RKO (cell line): ENCODE measurements around the gene PLXDC1.

Experiments
- DNase-seq: peaks from one replicate; pipeline ENCODE4 v3.0.0-alpha.2; 2016; ENCODE audit warnings: low spot score

The PLXDC1 gene

DNA sequence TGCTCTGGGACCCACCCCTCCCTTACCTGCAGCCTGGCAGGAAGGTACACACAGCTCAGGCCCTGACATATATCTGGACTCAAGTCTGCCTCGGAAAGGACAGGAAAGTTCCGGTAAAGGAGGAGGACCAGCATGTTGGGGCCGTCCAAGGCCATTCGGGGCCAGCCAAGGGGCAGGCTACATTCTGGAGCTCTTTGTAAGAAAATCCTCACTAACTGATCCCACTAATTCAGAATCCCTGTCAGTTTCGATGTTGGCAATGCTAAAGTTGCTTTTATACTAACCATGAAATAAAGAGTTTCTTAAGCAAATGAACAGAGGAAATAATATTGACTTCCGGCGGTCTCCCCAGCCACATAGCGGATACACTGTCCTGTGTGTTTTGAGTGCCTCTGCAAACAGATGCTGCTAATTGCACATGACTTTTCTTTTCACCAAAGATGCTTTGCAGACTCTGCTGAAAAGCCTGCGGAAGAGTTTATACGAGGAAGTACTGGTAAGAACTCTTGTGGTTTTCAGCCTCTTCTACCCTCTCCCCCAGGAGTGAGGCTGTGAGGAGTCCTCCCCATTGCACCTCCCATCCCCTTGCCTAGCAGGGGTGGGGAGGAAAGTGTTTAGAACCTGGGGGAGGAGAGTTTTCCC is 54.8 kb downstream of the PLXDC1 start:
- no peak for DNase-seq

DNA sequence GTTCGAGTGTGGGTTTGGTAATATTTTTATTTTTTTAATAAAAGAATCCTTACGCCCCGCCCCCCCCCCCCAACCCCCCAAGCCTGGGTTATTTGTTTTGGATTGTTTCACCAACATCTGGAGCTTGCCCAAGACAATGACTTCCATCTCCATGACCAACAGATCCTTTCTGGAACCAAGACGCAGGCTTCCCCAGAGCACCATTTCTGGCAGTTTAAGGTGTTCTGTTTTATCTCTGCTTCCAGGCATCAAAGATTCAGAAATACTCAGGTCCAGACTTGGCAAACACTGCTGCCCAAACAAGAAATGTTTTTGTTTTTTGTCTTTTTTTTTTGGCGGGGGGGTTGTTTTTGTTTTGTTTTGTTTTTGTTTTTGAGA is 56.1 kb downstream of the PLXDC1 start:
- no peak for DNase-seq

DNA sequence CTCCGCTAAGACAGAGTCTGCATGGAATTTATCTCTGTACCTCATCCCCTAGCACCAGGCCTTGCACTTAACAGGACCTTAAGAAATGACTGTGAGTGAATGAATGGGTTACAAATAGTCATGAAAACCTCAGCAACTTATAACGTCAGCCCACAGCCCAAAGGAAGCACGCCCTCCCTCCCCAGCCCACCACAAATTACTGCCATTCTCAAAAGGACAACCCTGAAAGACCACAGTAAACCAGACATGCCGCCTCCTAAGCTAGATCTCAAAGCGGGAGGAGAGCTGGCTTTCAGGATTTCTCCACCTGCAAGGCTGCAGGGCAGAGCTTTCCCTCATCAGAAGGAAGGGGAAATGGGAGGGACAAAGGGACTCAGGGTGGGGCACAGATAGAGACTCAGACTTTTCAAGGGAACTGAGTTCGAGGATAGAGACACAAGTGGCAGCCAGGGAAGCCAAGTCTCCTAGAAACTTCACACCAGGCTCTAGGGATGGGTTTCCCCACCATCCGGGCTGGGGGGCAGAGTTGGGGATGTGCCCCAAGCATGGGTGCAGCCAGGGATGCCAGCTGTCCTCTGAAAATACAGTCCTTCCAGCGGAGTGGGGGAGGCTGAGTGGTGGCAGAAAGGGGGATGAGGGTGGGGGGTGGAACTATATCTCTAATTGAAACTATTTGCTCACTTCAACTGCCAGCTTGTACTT is 56.7 kb downstream of the PLXDC1 start:
- DNase-seq, result no peak

DNA sequence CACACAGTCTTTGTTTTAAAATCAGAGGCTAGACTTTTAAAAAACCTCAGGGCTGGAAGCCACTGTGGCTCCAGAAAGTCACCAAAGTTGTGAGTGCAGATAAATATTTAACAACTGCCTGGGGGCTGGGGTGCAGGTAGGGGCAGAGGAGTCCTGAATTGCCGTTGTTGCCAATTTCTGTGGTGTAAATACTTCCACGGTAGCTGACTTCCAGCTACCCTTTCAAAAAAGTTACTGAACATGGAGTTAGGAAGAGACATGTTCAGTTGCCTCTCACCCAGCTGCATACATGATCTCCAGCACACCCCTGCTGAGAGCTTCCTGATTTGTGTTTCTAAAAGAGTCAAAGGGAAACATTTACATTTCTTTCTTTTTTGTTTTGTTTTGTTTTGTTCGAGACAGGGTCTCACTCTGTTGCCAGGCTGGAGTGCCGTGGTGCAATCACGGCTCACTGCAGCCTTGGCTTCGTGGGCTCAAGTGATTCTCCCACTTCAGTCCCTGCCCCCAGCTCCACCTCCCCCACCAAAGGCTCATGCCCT is 58.7 kb downstream of the PLXDC1 start:
- DNase-seq, result no peak

DNA sequence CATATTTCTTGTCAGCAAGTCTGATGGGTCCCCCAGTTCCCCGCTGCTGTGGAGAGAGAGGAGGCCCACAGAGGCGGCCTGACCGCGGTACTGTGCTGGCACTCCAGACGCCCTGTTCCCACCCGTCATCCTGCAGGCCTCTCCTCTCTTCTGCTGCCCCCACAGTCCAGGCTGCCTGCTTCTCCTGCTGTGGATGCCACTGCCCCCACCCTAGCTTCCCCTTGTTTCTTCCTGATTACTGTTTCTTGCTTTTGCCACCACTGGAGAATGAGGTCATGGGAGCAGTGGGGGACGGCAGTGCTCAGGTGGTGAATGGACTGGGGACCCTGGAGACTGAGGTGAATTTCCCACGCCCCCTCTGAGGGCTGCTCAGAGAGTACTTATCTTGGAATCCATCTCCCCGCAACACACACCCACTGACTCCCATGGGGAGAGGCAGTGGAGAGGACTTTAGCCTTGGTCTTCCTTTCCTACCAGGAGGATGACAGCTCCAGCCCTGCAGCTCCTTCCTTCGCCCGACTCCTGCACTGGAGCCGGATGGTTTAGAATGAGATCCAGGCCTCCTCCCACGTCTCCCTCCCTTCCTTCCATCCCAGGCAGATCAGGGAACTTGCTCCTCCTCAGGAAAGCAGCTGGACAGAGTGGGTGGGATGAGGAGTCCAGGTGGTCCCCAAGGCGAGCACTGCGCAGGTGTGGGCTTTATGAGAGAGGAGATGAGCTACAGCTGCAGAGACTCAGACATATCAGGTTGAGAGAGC is 60.4 kb downstream of the PLXDC1 start:
- DNase-seq, result no peak

DNA sequence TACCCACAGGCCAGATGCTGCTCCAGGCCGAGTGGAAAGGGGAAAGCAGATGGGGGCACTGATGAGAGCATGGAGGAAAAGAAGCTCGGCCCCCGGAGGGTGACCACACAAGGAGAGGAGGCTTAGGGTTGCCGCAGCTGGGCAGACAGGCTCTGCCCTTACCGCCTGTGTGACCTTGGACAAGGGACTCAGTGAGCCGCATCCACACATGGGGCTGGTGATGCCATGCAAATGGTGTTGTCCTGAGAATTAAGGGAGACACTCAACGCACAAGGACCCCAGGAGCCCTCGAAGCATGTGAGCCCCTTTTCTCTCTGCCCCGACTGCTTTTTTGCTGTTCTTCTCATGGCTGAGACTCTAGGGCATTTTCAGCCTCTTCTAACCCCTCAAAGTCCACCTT is 61.0 kb downstream of the PLXDC1 start:
- DNase-seq, result no peak

DNA sequence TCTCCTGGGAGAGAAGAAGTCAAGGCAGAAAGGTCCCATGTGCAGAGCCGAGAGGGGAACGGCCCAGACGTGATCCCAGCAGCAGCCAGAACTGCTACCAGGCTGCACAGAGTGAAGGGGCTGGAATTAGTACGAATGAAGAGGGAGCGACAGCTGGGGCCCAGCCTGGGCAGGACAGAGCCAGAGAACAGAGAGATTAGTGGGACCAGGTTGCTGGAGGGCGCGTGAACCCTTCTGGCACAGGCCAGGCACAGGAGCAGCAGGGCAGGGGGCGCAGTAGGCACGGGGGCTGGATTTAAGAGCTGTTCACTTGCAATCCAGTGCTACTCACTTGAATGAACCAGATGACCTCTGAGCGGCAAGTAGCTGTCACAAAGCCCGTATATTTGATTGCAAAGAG is 66.9 kb downstream of the PLXDC1 start:
- no peak for DNase-seq

DNA sequence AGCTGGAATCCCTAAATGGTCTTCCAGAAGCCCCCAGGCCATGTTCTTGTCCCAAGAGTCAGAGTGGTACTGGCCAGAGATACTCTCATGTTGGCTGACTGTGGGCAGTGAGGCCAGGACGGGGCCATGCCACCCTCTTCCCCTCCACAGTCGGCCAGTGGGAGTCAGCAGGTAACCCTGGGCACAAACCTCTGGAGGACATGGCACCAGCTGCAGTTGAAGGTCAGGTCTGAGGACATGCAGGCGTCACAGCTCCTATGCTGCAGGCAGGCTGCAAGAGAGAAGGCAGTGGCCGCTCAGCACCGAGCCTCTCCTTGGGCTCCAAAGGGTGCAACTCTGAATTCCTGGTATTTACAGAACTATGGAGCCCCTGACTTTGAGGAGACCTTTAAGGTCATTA is 68.2 kb downstream of the PLXDC1 start:
- no peak for DNase-seq

DNA sequence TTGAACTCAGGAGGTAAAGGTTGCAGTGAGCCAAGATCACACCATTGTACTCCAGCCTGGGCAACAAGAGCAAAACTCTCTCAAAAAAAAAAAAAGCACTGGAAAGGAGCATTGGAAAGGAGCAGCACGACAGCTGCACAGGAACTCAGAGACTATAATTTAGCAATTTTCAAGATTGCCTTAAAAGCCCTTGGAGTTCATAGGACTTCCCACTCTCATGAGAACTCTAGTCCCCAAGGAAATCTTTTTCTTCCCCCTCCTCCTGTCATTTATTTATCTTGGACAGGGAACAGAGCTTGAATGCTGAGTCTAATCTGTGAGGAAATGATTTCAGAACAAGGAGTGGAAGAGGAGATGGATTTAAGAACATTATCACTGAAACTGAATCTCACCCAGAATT is 69.0 kb downstream of the PLXDC1 start:
- DNase-seq, result no peak

DNA sequence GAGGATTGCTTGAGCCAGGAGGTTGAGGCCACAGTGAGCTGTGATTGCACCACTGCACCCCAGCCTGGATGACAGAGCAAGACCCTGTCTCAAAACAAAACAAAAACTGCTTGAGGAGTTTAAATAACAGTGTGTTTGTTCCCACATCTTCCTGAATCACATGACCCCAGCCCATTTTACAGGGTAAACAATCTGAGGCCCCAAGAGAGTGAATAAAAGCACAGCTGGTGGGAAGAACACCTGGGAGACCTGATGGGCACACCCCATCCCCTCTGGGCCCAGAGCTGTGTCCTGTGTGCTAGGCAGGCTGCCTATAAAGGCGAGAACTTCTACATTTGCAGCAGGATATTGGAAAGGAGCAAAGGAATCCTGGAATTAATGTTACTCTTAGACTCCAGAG is 69.6 kb downstream of the PLXDC1 start:
- no peak for DNase-seq

DNA sequence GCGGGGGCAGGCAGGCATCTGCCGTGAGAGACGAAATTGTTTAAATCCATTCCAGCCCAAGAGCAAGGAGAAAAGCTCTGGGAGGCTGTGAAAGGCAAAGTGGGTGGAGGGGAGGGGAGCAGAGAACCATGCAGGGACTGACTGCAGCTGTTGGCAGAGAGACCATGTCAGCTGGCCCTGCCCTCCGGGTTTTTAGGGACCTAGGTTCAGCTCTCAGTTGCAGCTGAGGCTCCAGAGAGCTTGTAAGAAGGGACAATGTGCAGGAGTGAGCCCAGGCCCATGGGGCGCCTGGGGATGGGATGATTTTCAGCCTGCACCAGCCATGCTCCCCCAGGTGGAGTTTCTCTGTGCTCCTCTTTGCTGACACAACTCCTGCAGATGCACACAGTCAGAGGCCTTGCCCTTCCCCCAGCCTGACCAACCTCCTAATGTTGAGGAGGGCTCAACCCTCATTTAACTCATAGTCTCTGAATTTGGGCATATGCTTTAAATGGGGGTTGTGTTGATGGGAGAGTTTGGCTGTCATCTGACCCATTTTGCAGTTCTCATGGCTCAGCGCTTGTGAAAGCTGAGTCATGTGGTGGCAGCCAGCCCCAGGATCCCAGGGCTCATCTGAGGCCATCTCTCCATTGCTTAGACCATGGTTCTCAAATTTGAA is 70.9 kb downstream of the PLXDC1 start:
- no peak for DNase-seq

DNA sequence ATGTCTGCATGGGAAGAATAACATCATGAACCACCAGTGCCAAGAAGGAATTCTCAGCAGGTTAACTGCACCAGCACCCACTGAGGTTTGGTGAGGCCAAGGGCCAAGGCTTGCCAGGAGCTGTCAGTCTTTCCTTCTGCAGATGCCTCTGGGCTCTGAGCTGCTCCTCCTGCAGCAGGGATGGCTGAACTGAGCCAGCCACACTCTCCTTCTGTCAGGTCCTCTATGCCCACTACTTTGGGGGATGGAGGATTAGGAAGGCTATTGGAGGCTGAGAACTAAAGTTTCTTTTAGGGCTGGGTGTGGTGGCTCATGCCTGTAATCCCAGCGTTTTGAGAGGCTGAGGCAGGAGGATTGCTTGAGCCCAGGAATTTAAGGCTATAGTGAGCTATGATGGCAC is 71.6 kb downstream of the PLXDC1 start:
- DNase-seq, result no peak

DNA sequence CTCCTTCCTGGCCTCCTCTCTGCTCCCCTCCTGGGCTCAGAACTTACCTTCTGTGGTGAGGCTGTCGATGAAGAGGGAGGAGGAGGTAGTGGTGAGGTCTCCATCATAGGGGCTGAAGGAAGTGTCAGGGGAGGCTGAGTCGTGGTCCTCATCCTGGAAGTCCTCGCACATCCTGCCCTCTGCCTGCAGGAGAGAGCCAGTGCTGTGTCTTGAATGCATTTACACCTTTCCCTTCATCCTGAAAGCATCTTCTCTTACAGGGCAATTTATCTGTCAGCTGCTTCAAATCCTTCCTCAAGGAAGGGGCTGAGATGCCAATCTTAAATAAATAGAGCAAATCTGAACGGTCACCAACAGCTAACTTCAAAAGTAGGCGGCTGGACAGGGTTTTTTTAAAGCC is 73.6 kb downstream of the PLXDC1 start:
- no peak for DNase-seq

DNA sequence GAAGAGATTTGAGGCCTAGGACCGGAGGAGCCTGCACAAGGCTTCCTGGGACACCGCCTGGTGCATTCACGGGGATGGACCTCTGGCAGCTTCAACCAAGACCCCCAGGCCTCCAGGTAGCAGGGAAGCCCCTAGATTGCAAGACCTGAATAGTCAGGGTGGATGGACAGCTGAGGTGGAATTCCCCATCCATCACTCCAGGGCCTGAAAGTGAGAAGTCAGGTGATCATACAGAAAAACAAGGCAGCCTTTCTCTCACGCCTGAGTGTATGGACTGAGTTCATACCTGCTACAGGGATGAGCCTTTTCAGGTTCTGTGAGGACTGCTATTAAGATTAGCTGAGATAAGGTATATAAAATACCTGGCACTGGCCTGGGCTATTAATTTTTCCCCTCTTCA is 74.2 kb downstream of the PLXDC1 start:
- no peak for DNase-seq

DNA sequence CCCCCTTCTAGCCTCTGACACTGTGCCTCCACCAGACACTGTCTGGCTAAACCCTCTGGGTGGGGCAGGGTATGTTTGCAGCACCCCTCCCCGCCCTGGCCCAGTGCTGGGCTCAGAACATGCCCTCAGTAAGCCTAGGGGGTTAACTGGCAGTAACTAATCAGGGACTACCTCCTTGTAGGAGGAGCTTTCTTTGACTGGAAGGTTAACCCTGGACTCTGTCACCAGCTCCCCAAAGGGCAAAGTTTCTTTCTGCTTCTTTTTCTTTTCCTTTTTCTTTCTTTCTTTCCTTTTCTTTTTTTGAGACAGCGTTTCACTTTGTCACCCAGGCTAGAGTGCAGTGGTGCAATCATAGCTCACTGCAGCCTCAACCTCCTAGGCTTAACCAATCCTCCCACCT is 76.8 kb downstream of the PLXDC1 start:
- DNase-seq, result no peak

DNA sequence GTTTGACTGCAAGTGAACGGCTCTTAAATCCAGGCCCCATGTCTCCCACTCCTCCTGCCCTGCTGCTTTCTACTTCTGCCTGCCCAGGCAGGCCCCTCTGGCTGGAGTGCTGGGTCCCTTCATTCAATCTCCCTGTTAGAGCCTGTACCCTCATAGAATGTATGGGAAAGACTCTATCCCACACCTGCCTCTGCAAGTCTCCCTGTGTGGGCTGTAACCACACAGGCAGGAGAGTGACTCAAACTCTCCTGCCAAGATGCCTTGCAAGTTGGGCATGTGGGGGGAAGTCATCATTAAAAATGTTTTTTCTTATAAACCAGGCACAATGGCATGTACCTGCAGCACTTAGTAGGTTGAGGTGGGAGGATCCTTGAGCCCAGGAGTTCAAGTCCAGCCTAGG is 77.5 kb downstream of the PLXDC1 start:
- DNase-seq, result no peak

DNA sequence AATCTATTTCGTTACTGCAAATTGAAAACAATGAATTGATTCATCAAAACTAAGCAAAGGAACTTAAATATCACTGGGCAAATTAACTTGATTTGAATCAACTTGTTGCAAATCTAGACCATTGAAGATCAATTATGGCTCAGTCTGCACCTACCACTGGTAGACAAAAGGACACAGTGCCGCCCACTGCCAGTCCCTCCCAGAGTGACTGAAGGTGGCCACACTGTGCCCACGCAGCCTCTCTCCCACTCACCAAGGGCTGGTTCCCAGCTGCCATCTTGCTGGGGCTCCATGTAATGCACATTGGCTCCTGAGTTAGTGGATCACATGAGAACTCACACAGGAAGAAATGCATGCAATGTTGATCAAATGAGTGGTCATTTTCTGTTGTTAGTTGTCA is 78.1 kb downstream of the PLXDC1 start:
- DNase-seq, result no peak

DNA sequence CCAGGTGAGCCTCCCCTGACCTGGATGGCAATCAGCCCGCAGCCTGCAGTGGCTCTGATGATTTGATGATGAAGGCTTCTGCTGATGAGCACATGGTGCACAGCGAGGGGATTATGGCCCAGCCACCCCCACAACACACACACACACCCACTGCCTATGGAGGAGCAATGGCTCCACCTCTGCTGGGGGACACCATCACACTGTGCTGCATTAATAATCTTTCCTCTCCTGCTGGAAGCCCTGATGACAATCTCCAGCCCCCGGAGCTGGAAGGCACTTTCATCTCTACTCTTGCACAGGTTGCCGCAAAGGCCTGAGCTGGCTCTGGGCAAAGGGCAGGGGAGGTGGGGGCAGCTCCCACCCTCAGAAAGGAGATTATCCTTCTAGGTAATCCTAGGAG is 79.9 kb downstream of the PLXDC1 start:
- no peak for DNase-seq

DNA sequence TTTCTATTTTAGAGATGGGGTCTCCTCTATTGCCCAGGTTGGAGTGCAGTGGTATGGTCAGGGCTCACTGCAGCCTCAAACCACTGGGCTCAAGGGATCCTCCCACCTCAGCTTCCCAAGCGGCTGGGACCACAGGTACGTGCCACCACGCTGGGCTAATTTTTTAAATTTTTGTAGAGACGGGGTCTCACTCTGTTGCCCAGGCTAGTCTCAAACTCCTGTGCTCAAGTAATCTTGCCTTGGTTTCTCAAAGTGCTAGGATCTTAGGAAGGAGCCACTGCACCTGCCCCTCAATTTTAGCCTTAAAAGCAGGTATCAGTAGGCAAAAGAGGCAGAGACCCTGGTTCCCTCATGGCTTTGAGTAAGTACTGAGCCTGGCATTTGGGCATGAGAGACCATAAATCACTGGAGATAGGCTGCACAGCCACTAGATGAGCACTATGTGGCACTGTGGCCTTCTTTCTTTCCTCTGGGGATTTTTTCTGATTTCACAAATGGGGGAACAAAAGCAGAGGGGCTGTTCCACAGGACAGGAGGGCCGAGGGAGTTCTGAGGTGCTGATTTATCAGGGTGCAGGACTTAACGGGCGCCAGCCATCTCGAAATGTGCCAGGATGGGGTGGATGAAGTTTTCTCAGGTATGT is 82.2 kb downstream of the PLXDC1 start:
- DNase-seq, result peak; percentile 58

DNA sequence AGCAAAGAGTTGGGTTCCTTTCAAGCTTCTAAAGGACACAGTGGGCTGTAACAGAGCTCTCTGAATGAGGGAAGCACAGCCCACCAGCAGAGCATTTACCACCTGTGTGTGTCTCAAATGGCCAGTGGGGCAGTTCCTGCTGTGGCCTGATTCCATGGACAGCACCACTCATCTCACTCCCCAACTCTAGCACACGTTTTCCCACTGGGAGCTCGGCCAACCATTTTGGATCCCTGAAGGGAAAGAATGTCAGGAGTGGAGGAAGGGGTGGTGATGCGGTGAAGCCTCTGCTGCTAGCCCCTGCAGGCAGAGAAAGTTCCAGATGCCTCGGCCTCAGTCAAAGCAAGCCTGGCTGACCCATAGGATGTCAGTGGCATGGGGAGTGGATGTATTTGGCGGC is 86.6 kb downstream of the PLXDC1 start:
- DNase-seq, result no peak

DNA sequence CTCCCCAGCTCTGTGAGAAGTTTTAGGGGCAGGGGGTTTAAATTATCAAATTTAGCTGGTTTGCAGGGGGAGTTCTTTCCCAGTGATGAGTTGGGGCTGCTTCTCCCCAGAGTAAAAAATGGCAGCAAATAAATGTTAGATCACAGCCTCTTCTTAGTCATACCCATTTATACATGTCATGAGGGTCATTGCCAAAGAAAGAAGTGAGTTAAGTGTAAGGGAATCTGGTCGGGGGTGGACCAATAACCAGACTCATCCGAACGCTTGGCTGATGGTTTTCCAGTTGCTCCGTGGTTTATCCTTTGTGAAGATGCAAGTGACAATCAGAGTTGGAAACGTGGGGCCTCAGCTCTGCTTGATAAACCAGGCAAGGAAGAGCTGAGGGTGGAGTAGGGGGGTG is 87.1 kb downstream of the PLXDC1 start:
- peak; percentile 66 for DNase-seq

DNA sequence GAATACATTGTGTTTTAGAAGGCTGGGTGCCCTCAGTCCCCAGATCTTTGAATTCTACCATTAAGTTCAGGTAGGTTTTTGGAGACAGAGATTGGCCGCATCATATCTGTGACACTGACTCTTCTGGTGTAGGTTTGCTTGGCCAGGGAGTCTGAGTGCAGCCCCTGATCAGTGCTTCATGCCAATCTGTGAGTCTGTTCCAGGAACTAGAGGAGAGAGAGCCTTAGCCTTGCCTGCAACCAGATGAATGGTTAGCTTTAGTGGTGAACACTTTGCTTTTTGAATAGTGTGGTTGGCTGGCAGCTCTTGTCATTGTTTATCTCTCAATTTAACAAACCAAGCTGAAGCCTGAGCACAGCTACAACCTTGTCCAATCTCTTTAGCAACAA is 87.8 kb downstream of the PLXDC1 start:
- no peak for DNase-seq
